B cell (primary cell): Measurements from ENCODE around the gene DGUOK. TPM values are rescaled to one million over a fixed set of nuclear protein-coding genes. Genes with fewer than 3 reads are reported as not detected.

ENCODE experiments used
- ATAC-seq: fragments of 200-7000 bp; cut with Tn5 transposase; one replicate; pipeline ENCODE4 v1.10.0; 2021; ENCODE audit warnings: low read depth, mild to moderate bottlenecking, moderate number of reproducible peaks, moderate library complexity
- CTCF ChIA-PET: fragments of 350-600 bp; sonication (Branson Sonifier 250); formaldehyde crosslinking; loops from one replicate; lab custom pipeline; 2021; ENCODE audit warnings: antibody characterized with exemption, inconsistent platforms; lab: Charles Lee
- POLR2A ChIA-PET: fragments of 350-600 bp; sonication (Branson Sonifier 250); formaldehyde crosslinking; loops from one replicate; lab custom pipeline; 2021; ENCODE audit warnings: antibody characterized with exemption; lab: Charles Lee
- DNase-seq: peaks from one replicate; pipeline ENCODE4 v3.0.0; 2013
- H2AFZ ChIP-seq: 2 replicates; pipeline ENCODE4 v1.6.1; 2012; ENCODE audit warnings: mild to moderate bottlenecking, low read depth, low read length; ENCODE audit not compliant: insufficient read depth, poor library complexity, severe bottlenecking
- H3K27ac ChIP-seq, 2 donors: 1 replicate in 1 of 2; 2 replicates in 1 of 2; pipeline ENCODE4 v1.5.1; 2012 to 2013; ENCODE audit warnings: low read length in 2 of 2, mild to moderate bottlenecking in 2 of 2, moderate library complexity in 1 of 2
- H3K27me3 ChIP-seq, 4 experiments: fragments of 200-600 bp in 1 of 4; sonication (generic) in 1 of 4; replicated peaks in 1 of 4; 1 replicate in 2 of 4; 2 replicates in 2 of 4; pipeline versions ENCODE4 v1.6.1 to v1.7.0; 2013 to 2016; ENCODE audit warnings: low read length in 3 of 4, mild to moderate bottlenecking in 2 of 4, mixed read lengths in 1 of 4, moderate library complexity in 1 of 4; ENCODE audit not compliant: insufficient read depth in 4 of 4, control insufficient read depth in 3 of 4; ENCODE audit errors: control extremely low read depth in 1 of 4
- H3K36me3 ChIP-seq, 2 experiments: replicated peaks in 1 of 2; 1 replicate in 1 of 2; 2 replicates in 1 of 2; pipeline versions ENCODE4 v1.6.1 to v1.7.1; 2013; ENCODE audit warnings: low read length in 1 of 2; ENCODE audit not compliant: insufficient read depth in 2 of 2, control insufficient read depth in 1 of 2; ENCODE audit errors: control extremely low read depth in 1 of 2, extremely low read depth in 1 of 2
- H3K4me1 ChIP-seq, 2 donors: fragments of 200-600 bp in 1 of 2; sonication (generic) in 1 of 2; 1 replicate in 1 of 2; 2 replicates in 1 of 2; pipeline versions ENCODE4 v1.5.1 to v1.6.1; 2013 to 2017; ENCODE audit warnings: low read length in 2 of 2; ENCODE audit not compliant: control insufficient read depth in 2 of 2, insufficient read depth in 2 of 2
- H3K4me2 ChIP-seq: replicated peaks from 2 replicates; pipeline ENCODE3; 2012; ENCODE audit warnings: mild to moderate bottlenecking, low read depth, low read length; ENCODE audit not compliant: poor library complexity, severe bottlenecking
- H3K4me3 ChIP-seq, 5 experiments: fragments of 200-600 bp in 1 of 5; sonication (generic) in 1 of 5; 1 replicate in 3 of 5; 2 replicates in 2 of 5; pipeline versions ENCODE4 v1.5.1 to v1.7.0; 2011 to 2016; ENCODE audit warnings: low read length in 4 of 5, mild to moderate bottlenecking in 4 of 5, low read depth in 2 of 5, control low read depth in 1 of 5, moderate library complexity in 1 of 5; ENCODE audit not compliant: insufficient read depth in 1 of 5; ENCODE audit errors: control extremely low read depth in 1 of 5, extremely low read depth in 1 of 5
- H3K79me2 ChIP-seq: fragments of 200-600 bp; sonication (generic); one replicate; pipeline ENCODE4 v1.6.0; 2016; ENCODE audit warnings: low read length; ENCODE audit not compliant: control insufficient read depth, insufficient read depth
- H3K9ac ChIP-seq: fragments of 200-600 bp; sonication (generic); 2 replicates; pipeline ENCODE4 v1.6.1; 2017; ENCODE audit warnings: mild to moderate bottlenecking, low read length, moderate library complexity
- H3K9me3 ChIP-seq, 3 donors: one replicate each; pipeline versions ENCODE4 v1.6.1 to v1.7.1; 2013; ENCODE audit warnings: low read length in 2 of 3; ENCODE audit not compliant: control insufficient read depth in 2 of 3, insufficient read depth in 1 of 3; ENCODE audit errors: control extremely low read depth in 1 of 3
- H4K20me1 ChIP-seq: 2 replicates; pipeline ENCODE4 v1.6.0; 2012; ENCODE audit warnings: mild to moderate bottlenecking, low read length; ENCODE audit not compliant: insufficient read depth, control insufficient read depth, poor library complexity, severe bottlenecking
- H3K27ac Mint-ChIP-seq: one replicate; pipeline ENCODE4 v1.8.0; 2021; ENCODE audit warnings: mixed read lengths
- H3K27me3 Mint-ChIP-seq: one replicate; pipeline ENCODE4 v1.8.0; 2021; ENCODE audit warnings: mixed read lengths
- H3K4me1 Mint-ChIP-seq: one replicate; pipeline ENCODE4 v1.8.0; 2021; ENCODE audit warnings: mixed read lengths
- H3K4me3 Mint-ChIP-seq: one replicate; pipeline ENCODE4 v1.8.0; 2021; ENCODE audit warnings: mixed read lengths
- H3K9me3 Mint-ChIP-seq: one replicate; pipeline ENCODE4 v1.8.0; 2022; ENCODE audit warnings: mixed read lengths; ENCODE audit not compliant: insufficient read depth
- CTCF ChIP-seq: fragments of 200-600 bp; IDR thresholded peaks from one replicate; pipeline ENCODE4 v1.8.0; 2022; ENCODE audit warnings: antibody characterized with exemption, mild to moderate bottlenecking
- EZH2 ChIP-seq: IDR thresholded peaks from 2 replicates; pipeline ENCODE4 v1.6.1; 2012; ENCODE audit warnings: borderline replicate concordance, low read depth, mild to moderate bottlenecking, moderate library complexity, low read length; ENCODE audit not compliant: insufficient read depth, poor library complexity, severe bottlenecking
- WGBS: methylation state at CpG from one replicate; pipeline ENCODE4 v1.1.5; 2013; ENCODE audit warnings: missing lambda C conversion rate; ENCODE audit not compliant: insufficient coverage; 5-methylcytosine and 5-hydroxymethylcytosine counted together
- intact Hi-C: fragments of 100-400 bp; cut with micrococcal nuclease; formaldehyde crosslinking; loops from one replicate; pipeline ENCODE4 v1.10.0; 2022
- polyA plus RNA-seq: library from polyadenylated mRNA; depleted of rRNA; stranded (reverse); fragments of >200 nt; gene quantifications from 2 replicates; pipeline ENCODE4 v1.2.3, GENCODE V29; 2012
- total RNA-seq, 2 donors: library from RNA; stranded (reverse); fragments of 120-200 nt in 1 of 2; gene quantifications; 1 replicate in 1 of 2; 2 replicates in 1 of 2; pipeline versions ENCODE4 v1.2.3 to v1.2.4, GENCODE V29; 2013 to 2022

The DGUOK gene
- total and polyA plus RNA-seq, 2 donors (not counting 1 experiment from before 2014, with no cell fraction given): 61.7 to 81.5 TPM

DNA sequence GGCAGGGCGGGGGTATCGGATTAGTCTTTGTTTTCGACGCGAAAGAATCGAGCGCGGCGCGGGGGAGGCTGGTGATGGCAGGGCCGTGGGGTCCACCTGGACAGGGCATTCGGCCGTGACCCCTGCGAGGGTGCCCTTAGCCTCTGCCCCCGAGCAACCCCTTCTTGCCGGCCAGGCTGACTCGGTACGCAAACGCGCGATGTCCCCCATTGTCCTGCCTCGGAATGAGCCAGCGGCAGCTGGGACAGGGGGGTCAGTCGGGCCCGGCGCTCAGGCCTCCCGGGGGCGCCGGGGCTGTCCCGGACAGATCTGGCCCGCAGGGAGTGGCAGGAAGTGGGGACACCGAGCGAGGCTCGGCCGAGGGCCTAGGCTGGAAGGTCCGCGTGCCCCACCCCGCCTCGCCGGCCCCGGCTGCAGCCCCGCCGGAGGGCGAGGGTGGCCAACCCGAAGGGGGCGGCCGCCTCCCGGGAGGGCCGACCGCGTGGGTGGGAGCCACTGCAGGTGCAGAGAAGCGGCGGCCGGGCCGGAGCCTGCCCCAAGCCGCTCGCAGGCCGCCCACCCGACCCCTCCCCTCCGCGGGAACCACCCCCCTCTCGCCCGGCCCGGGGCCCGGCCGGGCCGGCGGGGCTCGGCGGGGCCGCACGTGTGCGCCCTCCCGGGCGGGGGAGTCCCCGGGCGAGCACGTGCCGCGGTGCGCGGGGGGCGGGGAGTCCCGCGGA, 57.7 kb downstream of the DGUOK start, which contains the start of gene TET3:
Gene TET3 (plus strand): TSS at position 708 of the 719 bp plus-strand sequence. CDS start 1,494 bp downstream, outside the sequence.
- Histone ChIP-seq H3K27ac (peak within 1 kb of the TSS; percentile 71 to 72), H3K27me3 (peaks cover 0 to 9% (median 2%) of the 10 kb centered on the region in 4 experiments), H3K9ac (peak within 1 kb of the TSS; percentile 71), H2AFZ (peak within 1 kb of the TSS; percentile 72), H3K9me3 (no peaks in the 10 kb centered on the region), H3K36me3 (peaks cover 4 to 20% of the 10 kb centered on the region in 2 experiments), H3K4me2 (peak within 1 kb of the TSS; percentile 95), H3K79me2 (peaks cover 39% of the 10 kb centered on the region), H3K4me3 (peak within 1 kb of the TSS; percentile 53 to 78 (median 66)), H3K4me1 (peaks cover 60 to 73% of the 10 kb centered on the region in 2 donors), H4K20me1 (peaks cover 37% of the 10 kb centered on the region)
- Mint-ChIP-seq H3K9me3 (no peaks in the 10 kb centered on the region), H3K27ac (peak within 1 kb of the TSS; percentile 89), H3K27me3 (peaks cover 3% of the 10 kb centered on the region), H3K4me1 (peaks cover 75% of the 10 kb centered on the region), H3K4me3 (peak within 1 kb of the TSS; percentile 82)
- DNase-seq (peak; percentile 87), ATAC-seq (peak; percentile 59)
- intact Hi-C loops: loop anchor here (1.0 to 5.0 kb wide), 4 partner anchors 14 to 164 kb away; no protein-coding TSS in a partner anchor
- ChIA-PET CTCF (interaction anchor here (0.5 kb wide), 1 partner anchor 39 kb away, joined by 3 read pairs; no protein-coding TSS in a partner anchor), POLR2A (no interaction called here)
- no peak for TF ChIP-seq CTCF
- no peak for TF ChIP-seq EZH2
- WGBS: under 1% methylated on average over 80 of the region's 85 CpGs
